Left ventricle myocardium inferior (tissue), 1 donor: ENCODE data around the gene ENO3. TPM values are rescaled to one million over a fixed set of nuclear protein-coding genes. Genes with fewer than 3 reads are reported as not detected.

ENCODE experiments used
- DNase-seq: peaks from one replicate; pipeline ENCODE4 v3.0.0-alpha.2; 2020
- H3K27ac ChIP-seq: fragments of 200-600 bp; replicated peaks from 2 replicates; pipeline ENCODE4 v1.8.0; 2021
- H3K27me3 ChIP-seq: fragments of 200-600 bp; 2 replicates; pipeline ENCODE4 v1.8.0; 2021; ENCODE audit warnings: low read depth
- H3K36me3 ChIP-seq: fragments of 200-600 bp; 2 replicates; pipeline ENCODE4 v1.8.0; 2021
- H3K4me1 ChIP-seq: fragments of 200-600 bp; 2 replicates; pipeline ENCODE4 v1.8.0; 2021
- H3K4me3 ChIP-seq: fragments of 200-600 bp; 2 replicates; pipeline ENCODE4 v1.8.0; 2021; ENCODE audit warnings: mild to moderate bottlenecking, moderate library complexity
- H3K9me3 ChIP-seq: fragments of 200-600 bp; replicated peaks from 2 replicates; pipeline ENCODE4 v1.8.0; 2021
- CTCF ChIP-seq: fragments of 200-600 bp; IDR thresholded peaks from 2 replicates; pipeline ENCODE4 v1.8.0; 2021; ENCODE audit warnings: antibody characterized with exemption, mild to moderate bottlenecking, borderline replicate concordance
- intact Hi-C: fragments of 100-400 bp; cut with micrococcal nuclease; formaldehyde crosslinking; loops from one replicate; pipeline ENCODE4 v1.11.0; 2022
- total RNA-seq: library from RNA; stranded (reverse); fragmentation: NEBNext Ultra II Directional; extraction: Animal tissue kit (Norgen Biotek cat#: 25700); gene quantifications from one replicate; pipeline ENCODE4 v1.2.1, GENCODE V29; 2021
- donor health status: DM: no; HTN: yes; CAD: no; lungs with severe emphysema.

The ENO3 gene
- total RNA-seq, 1 donor from 2014 or later, result 827 TPM

- H3K4me1 ChIP-seq, result peaks cover 62% of the 10 kb centered on the region
- H3K4me3 ChIP-seq, result peak overlapping the region; percentile 84
- no peak for TF ChIP-seq CTCF
- intact Hi-C loops, result no loop called here
- no peak for DNase-seq
- H3K27ac ChIP-seq, result peak overlapping the region; percentile 96
- no peaks in the 10 kb centered on the region for H3K9me3 ChIP-seq
- H3K36me3 ChIP-seq, result peaks cover 44% of the 10 kb centered on the region
- no peaks in the 10 kb centered on the region for H3K27me3 ChIP-seq
These were observed 12.8 kb upstream of the ENO3 start for GRCh38 chr17:4938069-4938491.

- Histone ChIP-seq H3K27me3 (no peaks in the 10 kb centered on the region), H3K4me1 (peaks cover 69% of the 10 kb centered on the region), H3K27ac (peak overlapping the region; percentile 96), H3K4me3 (peak overlapping the region; percentile 84), H3K9me3 (no peaks in the 10 kb centered on the region), H3K36me3 (peaks cover 52% of the 10 kb centered on the region)
- intact Hi-C loops, result no loop called here
- no peak for TF ChIP-seq CTCF
- DNase-seq, result no peak
These were observed 12.0 kb upstream of the ENO3 start for GRCh38 chr17:4938688-4939545.

- peak; percentile 44 for DNase-seq
- peak overlapping the region; percentile 96 for H3K27ac ChIP-seq
- peaks cover 69% of the 10 kb centered on the region for H3K4me1 ChIP-seq
- H3K4me3 ChIP-seq, result peak overlapping the region; percentile 84
- TF ChIP-seq CTCF, result no peak
- intact Hi-C loops, result no loop called here
- peaks cover 58% of the 10 kb centered on the region for H3K36me3 ChIP-seq
- no peaks in the 10 kb centered on the region for H3K27me3 ChIP-seq
- no peaks in the 10 kb centered on the region for H3K9me3 ChIP-seq
These were observed 11.4 kb upstream of the ENO3 start for GRCh38 chr17:4939546-4939795.

GRCh38 chr17:4939796-4940554 lies 10.9 kb upstream of the ENO3 start, which contains the start of the genes RNF167 and SLC25A11:
TSS of gene RNF167 (plus strand) at chr17:4940268. CDS start at chr17:4940910, 642 bp downstream.
TSS of gene SLC25A11 (minus strand) at chr17:4940046. CDS start at chr17:4939910, 136 bp downstream.
- no peaks in the 10 kb centered on the region for H3K9me3 ChIP-seq
- peaks cover 71% of the 10 kb centered on the region for H3K4me1 ChIP-seq
- peak within 1 kb of the TSS; percentile 96 for H3K27ac ChIP-seq
- no peak for TF ChIP-seq CTCF
- H3K4me3 ChIP-seq, result peak within 1 kb of the TSS; percentile 84
- DNase-seq, result peak; percentile 93
- intact Hi-C loops, result no loop called here
- peaks cover 63% of the 10 kb centered on the region for H3K36me3 ChIP-seq
- no peaks in the 10 kb centered on the region for H3K27me3 ChIP-seq

- Histone ChIP-seq H3K27ac (peak overlapping the region; percentile 96), H3K4me1 (peaks cover 79% of the 10 kb centered on the region), H3K4me3 (peak overlapping the region; percentile 84), H3K27me3 (no peaks in the 10 kb centered on the region), H3K36me3 (peaks cover 67% of the 10 kb centered on the region), H3K9me3 (no peaks in the 10 kb centered on the region)
- intact Hi-C loops, result no loop called here
- no peak for TF ChIP-seq CTCF
- DNase-seq, result peak; percentile 77
These were observed 10.2 kb upstream of the ENO3 start for GRCh38 chr17:4940555-4941318.
